Activated gamma-delta T cell treated with anti-CD3 and anti-CD28 coated beads, Interleukin-2, amount 50 U/mL, for 16 hours (primary cell): ENCODE data around the gene POLR3C.
A peak's percentile ranks its signal among the peaks of the same experiment; 100 is the strongest.
"Not testable (repeated sequence)": the region's sequence is repeated elsewhere in the genome, so short reads cannot be mapped to it uniquely, and the experiment has no call there.

Source experiments
- DNase-seq: peaks from one replicate; pipeline ENCODE4 v3.0.0-alpha.2; 2020; ENCODE audit warnings: low read depth

The POLR3C gene

DNA sequence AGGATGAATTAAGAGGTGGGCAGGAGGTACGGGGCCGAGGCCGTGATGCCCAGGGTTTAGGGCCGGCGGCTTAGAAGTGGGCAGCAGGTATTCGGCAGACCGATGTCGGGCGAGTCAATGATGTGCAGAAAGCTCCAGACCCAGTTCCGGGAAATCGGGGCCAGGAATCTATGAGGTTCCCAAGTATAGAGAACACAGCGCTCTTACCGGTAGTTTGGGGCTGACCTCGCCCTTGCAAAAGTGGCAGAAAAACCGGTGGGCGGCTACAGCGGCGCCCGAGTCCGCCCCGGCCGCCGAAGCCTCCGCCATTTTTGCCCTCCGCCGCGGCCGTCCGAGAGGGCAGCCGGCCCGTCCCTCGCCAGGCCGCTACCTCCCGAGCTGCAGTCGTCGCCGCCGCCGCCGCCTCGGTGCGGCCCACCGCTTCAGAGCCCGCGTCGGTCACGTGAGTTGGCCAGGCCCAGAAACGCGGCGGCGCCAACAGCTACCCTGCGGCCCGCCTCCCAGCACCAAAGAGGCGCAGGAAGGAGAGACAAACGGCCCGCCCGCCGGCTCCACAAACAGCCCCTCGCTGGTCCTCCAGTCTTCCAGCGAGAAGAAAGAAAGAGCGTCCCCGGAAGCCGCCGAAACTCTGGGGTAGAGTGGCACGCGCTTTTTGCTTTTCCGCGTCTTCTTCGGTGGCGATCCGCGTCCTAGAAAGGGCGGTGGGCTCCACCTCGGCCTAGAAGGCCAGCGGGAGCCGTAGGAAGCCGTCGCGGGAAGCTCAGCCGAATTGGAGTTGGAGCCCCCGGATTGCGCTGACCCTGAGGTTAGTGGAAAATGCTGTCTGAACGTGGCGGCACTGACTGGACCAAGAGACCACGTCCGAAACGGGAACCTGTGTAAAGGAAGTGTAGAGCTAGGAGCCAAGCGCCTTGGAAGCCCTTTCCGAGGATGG is at the start of gene POLR3C, which contains the start of gene RNF115:
POLR3C (plus strand) TSS at position 636 of the 934 bp plus-strand sequence. CDS start 1,577 bp downstream, outside the sequence.
RNF115 (minus strand) TSS at position 531 of the 934 bp plus-strand sequence; CDS start at position 309, 222 bp downstream.
- DNase-seq: peak; percentile 78

- DNase-seq: no peak
These were observed 46.4 kb upstream of the POLR3C start for GRCh38 chr1:145777357-145778145.

GRCh38 chr1:145778146-145778540 is 45.9 kb upstream of the POLR3C start:
- DNase-seq: no peak

GRCh38 chr1:145782272-145783099 is 41.5 kb upstream of the POLR3C start:
- no peak for DNase-seq

DNA sequence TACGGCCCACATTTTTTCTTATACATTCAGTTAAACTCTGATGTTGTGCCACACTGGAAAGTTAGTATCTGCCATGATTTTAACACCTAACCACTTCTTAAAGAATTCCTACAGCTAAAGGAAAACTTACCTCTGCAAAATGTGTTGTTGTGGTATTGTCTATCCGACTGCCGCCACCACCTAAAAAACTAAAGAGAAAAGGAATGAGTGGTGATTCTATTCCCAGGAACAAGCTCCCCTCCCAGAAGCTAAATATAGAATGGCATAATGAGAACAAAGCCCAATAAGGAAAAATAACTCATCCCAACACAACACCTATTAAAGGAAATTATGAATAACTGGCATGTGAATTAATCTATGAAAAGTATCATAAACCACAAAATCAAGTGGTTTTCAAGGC is 39.6 kb upstream of the POLR3C start:
- no peak for DNase-seq

DNA sequence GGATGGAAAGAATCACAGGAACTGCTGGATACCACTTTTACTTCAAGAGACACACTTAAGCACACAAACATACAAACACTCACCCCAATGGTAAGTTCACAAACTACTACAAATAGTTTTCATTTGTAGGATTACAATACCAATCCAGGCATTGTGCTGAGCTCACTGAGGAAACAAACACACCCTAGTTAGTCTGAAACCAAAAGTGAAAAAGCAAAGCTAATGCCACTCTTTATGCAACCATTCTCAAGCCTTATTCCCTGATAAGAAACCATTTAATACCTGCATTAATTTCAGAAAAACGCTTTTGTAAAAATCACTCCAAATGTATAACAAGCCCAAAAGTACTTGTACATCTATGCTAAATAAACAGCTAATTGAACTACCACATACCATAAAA is 38.5 kb upstream of the POLR3C start:
- DNase-seq: no peak

DNA sequence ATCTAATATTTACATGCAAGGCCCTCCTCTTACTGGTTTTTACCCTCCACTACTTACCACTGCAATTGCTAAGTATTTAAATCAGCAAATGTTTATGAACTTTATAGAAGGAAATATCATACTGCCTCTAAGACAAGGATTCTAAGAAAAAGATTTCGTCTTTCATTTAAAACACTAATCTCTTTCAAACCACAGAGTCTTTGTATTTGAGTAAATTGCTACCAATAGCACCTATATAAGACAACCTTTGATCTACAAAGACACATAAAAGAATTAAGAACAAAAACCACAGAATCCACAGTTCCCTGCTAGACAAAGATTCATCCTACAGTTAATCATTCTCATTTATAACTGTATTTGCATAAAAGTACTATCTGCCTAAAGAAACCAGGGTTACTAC is 37.7 kb upstream of the POLR3C start:
- DNase-seq: no peak

- no peak for DNase-seq
These were observed 35.4 kb upstream of the POLR3C start for GRCh38 chr1:145788580-145788979.

DNA sequence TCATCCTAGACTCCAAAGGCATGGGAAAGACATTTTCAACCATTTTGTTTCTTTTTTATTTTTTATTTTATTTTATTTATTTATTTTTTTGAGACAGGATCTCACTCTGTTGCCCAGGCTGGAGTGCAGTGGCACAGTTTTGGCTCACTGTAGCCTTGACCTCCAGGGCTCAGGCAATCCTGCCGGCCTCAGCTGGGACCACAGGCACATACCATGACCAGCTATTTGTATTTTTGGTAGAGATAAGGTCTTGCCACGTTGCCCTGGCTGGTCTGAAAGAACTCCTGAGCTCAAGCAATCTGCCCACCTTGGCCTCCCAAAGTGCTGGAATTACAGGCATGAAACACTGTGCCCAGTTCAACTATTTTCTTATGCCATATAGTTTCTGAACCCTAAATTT is 32.1 kb upstream of the POLR3C start:
- DNase-seq: not testable (repeated sequence)

DNA sequence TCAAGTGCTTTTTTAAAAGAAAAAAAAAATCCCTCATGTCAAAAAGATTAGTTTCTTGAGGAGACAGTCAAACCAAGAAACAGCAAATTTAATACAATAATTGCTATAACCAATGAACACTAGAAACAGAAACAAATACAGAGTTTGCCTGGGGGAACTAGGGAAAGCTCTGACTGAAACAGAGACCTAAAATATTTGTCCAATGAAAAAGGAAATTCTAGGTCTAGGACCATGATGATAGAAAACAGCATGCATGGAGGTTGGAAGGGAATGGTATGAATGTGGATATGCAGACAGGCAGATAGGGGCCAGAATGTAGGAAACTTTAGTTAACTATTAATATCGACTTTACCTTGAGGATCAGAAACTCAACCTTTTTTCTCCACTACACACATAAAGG is 31.5 kb upstream of the POLR3C start:
- DNase-seq: no peak

GRCh38 chr1:145795257-145795881 is 28.6 kb upstream of the POLR3C start:
- no peak for DNase-seq

GRCh38 chr1:145796753-145797152 is 27.2 kb upstream of the POLR3C start:
- no peak for DNase-seq

- no peak for DNase-seq
These were observed 24.2 kb upstream of the POLR3C start for GRCh38 chr1:145799806-145800205.

- DNase-seq: no peak
These were observed 19.6 kb upstream of the POLR3C start for GRCh38 chr1:145804235-145805045.

- no peak for DNase-seq
These were observed 18.9 kb upstream of the POLR3C start for GRCh38 chr1:145805057-145805456.

DNA sequence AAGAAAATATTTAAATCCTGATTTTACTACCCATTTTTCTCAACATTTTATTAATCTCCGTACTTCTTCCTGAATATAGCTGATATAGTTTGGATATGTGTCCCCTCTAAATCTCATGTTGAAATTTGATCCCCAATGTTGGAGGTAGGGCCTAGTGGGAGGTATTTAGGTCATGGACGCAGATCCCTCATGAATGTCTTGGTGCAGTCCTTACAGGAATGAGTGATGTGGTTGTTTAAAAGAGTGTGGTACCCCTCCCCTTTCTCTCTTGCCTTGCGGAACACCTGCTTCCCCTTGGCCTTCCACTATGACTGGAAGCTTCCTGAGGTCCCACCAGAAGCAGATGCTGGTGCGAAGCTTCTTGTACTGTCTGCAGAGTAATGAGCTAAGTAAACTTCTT is 17.6 kb upstream of the POLR3C start:
- DNase-seq: no peak

DNA sequence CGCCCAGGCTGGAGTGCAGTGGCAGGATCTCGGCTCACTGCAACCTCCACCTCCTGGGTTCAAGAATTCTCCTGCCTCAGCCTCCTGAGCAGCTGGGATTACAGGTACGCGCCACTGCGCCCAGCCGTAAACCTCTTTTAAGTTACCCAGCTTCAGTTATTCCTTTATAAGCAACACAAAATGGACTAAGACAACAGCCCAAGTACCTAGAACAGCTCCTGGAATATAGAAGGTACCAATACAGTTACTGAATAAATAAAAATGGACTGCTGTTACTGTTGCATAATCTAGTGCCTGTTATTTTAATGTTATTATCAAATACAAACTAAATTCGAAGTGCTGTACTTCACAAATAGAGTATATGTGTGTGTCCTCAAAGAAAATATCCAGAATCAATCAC is 17.2 kb upstream of the POLR3C start:
- no peak for DNase-seq

- DNase-seq: not testable (repeated sequence)
These were observed 10.8 kb upstream of the POLR3C start for GRCh38 chr1:145812977-145813810.

DNA sequence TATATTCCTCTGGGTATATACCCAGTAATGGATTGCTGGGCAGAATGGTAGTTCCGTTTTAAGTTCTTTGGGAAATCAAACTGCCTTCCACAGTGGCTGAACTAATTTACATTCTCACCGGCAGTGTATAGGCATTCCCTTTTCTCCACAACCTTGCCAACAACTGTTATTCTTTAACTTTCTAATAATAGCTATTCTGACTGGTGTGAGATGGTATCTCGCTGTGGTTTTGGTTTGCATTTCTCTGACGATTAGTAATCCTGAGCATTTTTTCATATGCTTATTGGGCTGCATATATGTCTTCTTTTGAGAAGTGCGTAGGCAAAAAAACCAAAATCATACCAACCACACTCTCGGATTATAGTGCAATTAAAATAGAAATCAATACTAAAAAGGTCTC is 5.9 kb upstream of the POLR3C start:
- DNase-seq: not testable (repeated sequence)
